ENCODE data around the gene ZNHIT2. TPM values are rescaled to one million over a fixed set of nuclear protein-coding genes. Genes with fewer than 3 reads are reported as not detected.

Gene ZNHIT2
- total RNA-seq, 2 donors from 2014 or later = 32.7 to 37.8 TPM

GRCh38 chr11:65125197-65126056 lies 7.9 kb upstream of the ZNHIT2 start:
- DNase-seq (ENCODE audit: low spot score) = no peak
- peaks cover 12% of the 10 kb centered on the region for H3K4me1 ChIP-seq (replicated peaks)
- H3K27me3 ChIP-seq (replicated peaks; ENCODE audit: insufficient read depth) = no peaks in the 10 kb centered on the region
- no peaks in the 10 kb centered on the region for H3K9me3 ChIP-seq
- no peak for TF ChIP-seq CTCF (IDR thresholded peaks at IDR 0.05)
- no peak for TF ChIP-seq POLR2A (IDR thresholded peaks at IDR 0.05)
- no peak for TF ChIP-seq POLR2AphosphoS5 (IDR thresholded peaks at IDR 0.05)
- intact Hi-C loops (cut with DNase I) = no loop called here
- H3K4me3 ChIP-seq = no peak overlapping the region
- no peak overlapping the region for H3K27ac ChIP-seq
- H3K36me3 ChIP-seq = peaks cover 16 to 35% of the 10 kb centered on the region in 2 donors
- 89% methylated on average over 12 of the region's 12 CpGs for WGBS

GRCh38 chr11:65124480-65125196 lies 7.1 kb upstream of the ZNHIT2 start:
- no peak overlapping the region for H3K4me3 ChIP-seq
- no peak for DNase-seq (ENCODE audit: low spot score)
- 89% methylated on average over 5 of the region's 5 CpGs for WGBS
- no peaks in the 10 kb centered on the region for H3K9me3 ChIP-seq
- H3K36me3 ChIP-seq = peaks cover 15 to 31% of the 10 kb centered on the region in 2 donors
- peaks cover 12% of the 10 kb centered on the region for H3K4me1 ChIP-seq (replicated peaks)
- no peak overlapping the region for H3K27ac ChIP-seq
- no peak for TF ChIP-seq CTCF (IDR thresholded peaks at IDR 0.05)
- TF ChIP-seq POLR2A (IDR thresholded peaks at IDR 0.05) = no peak
- TF ChIP-seq POLR2AphosphoS5 (IDR thresholded peaks at IDR 0.05) = no peak
- H3K27me3 ChIP-seq (replicated peaks; ENCODE audit: insufficient read depth) = no peaks in the 10 kb centered on the region
- intact Hi-C loops (cut with DNase I) = no loop called here

DNA sequence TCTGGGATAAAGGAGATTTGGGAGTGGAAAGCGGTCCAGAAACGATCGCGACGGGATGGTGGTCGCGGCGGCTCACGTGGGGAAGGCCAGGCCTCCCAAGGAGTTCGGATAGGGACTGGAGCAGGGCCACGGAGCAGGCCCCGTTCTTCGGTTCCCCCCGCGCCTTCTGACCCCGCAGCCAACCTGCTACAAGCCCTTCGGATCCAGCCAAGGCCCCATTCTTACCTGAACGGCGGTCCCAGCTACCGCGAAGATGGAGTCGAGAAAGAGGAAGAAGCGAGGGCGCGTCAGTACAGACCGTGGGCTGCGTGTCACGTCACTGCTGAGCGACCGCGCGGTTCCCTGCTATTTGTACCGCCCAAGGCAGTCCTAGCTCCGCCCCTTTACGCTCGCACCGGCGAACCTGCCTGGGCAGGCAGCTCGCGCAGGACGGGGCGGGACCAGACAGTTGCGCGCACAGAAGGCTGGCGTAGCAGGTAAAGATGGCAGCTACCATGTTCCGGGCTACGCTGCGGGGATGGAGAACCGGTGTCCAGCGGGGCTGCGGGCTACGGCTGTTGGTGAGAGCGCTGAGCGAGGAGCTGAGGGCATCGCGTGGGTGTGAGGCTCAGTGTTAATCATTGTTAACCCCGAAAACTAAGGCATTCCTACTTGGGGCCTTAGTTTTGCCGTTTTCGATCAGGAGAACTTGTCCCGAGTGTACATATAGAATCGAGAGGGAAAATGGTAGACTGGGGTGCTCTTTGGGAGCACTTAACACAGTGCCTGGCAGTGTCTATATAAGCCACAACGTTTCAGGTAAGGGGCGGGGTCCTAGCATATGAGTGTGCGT lies 4.6 kb upstream of the ZNHIT2 start, which contains the start of the genes FAU and MRPL49:
TSS of gene FAU (minus strand) at position 270 of the 832 bp plus-strand sequence. CDS start 321 bp downstream, outside the sequence.
TSS of gene MRPL49 (plus strand) at position 457 of the 832 bp plus-strand sequence. CDS start at position 483, 26 bp downstream.
- no peaks in the 10 kb centered on the region for H3K9me3 ChIP-seq
- WGBS = under 1% methylated on average over 64 of the region's 64 CpGs
- H3K27me3 ChIP-seq (replicated peaks; ENCODE audit: insufficient read depth) = no peaks in the 10 kb centered on the region
- peaks cover 15% of the 10 kb centered on the region in 2 donors for H3K36me3 ChIP-seq
- peaks cover 12% of the 10 kb centered on the region for H3K4me1 ChIP-seq (replicated peaks)
- H3K4me3 ChIP-seq = peak within 1 kb of the TSS; percentile 65 to 79
- peak; percentile 100 for TF ChIP-seq POLR2AphosphoS5 (IDR thresholded peaks at IDR 0.05)
- peak in 1 of 4 experiments; percentile 18 for TF ChIP-seq CTCF (IDR thresholded peaks at IDR 0.05)
- TF ChIP-seq POLR2A (IDR thresholded peaks at IDR 0.05) = peak; percentile 98
- peak; percentile 99 for DNase-seq (ENCODE audit: low spot score)
- intact Hi-C loops (cut with DNase I) = no loop called here
- peak within 1 kb of the TSS; percentile 90 to 96 for H3K27ac ChIP-seq

DNA sequence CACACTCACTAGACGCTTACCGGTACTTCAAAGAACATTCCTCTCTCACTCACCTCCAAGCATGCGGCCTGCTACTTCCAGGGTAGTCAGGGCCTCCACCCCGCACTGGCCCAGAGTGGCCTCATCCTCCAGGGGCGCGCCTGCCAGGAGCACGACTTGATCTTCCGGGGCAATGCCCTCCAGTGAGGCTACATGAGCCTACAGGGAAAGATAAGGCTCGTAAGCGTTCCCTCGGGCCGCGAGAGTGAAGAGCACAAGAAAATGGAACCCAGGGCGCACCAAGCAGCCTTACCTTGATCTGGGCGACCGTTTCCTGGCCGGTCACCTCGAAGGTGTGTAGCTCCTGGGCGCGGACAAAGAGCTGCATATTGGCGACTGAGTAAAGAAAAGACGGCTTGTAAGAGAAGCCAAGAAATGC lies 4.0 kb upstream of the ZNHIT2 start:
- Histone ChIP-seq H3K36me3 (peaks cover 15% of the 10 kb centered on the region in 2 donors), H3K9me3 (no peaks in the 10 kb centered on the region), H3K4me3 (peak overlapping the region; percentile 65 to 79), H3K27ac (peak overlapping the region; percentile 90 to 96), H3K27me3 (replicated peaks; ENCODE audit: insufficient read depth) (no peaks in the 10 kb centered on the region), H3K4me1 (replicated peaks) (peaks cover 14% of the 10 kb centered on the region)
- TF ChIP-seq POLR2A (IDR thresholded peaks at IDR 0.05) = no peak
- no peak for TF ChIP-seq CTCF (IDR thresholded peaks at IDR 0.05)
- no peak for TF ChIP-seq POLR2AphosphoS5 (IDR thresholded peaks at IDR 0.05)
- no peak for DNase-seq (ENCODE audit: low spot score)
- intact Hi-C loops (cut with DNase I) = no loop called here
- WGBS = under 1% methylated on average over 22 of the region's 22 CpGs
